HG02981 (cell line): ENCODE measurements around the gene MYO1A.
"Not testable (repeated sequence)": the region's sequence is repeated elsewhere in the genome, so short reads cannot be mapped to it uniquely, and the experiment has no call there.

Experiments
- ATAC-seq: cut with Tn5 transposase; IDR thresholded peaks from one replicate; pipeline ENCODE4 v1.9.1; 2021; ENCODE audit warnings: mild to moderate bottlenecking, moderate library complexity; ENCODE audit not compliant: unreplicated experiment

The MYO1A gene

GRCh38 chr12:57087691-57088353 is 37.9 kb upstream of the MYO1A start:
- ATAC-seq, result peak; percentile 31

- peak; percentile 18 for ATAC-seq
Observed at GRCh38 chr12:57087010-57087690, 37.2 kb upstream of the MYO1A start.

GRCh38 chr12:57086493-57087009 is 36.6 kb upstream of the MYO1A start:
- no peak for ATAC-seq

- no peak for ATAC-seq
Observed at GRCh38 chr12:57085999-57086492, 36.1 kb upstream of the MYO1A start.

- ATAC-seq, result no peak
Observed at GRCh38 chr12:57080855-57081254, 30.9 kb upstream of the MYO1A start.

GRCh38 chr12:57079821-57080220 is 29.9 kb upstream of the MYO1A start:
- no peak for ATAC-seq

- peak; percentile 95 for ATAC-seq
Observed at GRCh38 chr12:57078519-57079404, 28.8 kb upstream of the MYO1A start, which contains the start of gene NEMP1. Gene NEMP1 (minus strand): TSS chr12:57078791. CDS start chr12:57078745, 46 bp downstream.

- ATAC-seq, result not testable (repeated sequence)
Observed at GRCh38 chr12:57073566-57074450, 23.9 kb upstream of the MYO1A start.

GRCh38 chr12:57072661-57073060 is 22.7 kb upstream of the MYO1A start:
- no peak for ATAC-seq

GRCh38 chr12:57069523-57069922 is 19.6 kb upstream of the MYO1A start:
- no peak for ATAC-seq

GRCh38 chr12:57066245-57066644 is 16.3 kb upstream of the MYO1A start:
- no peak for ATAC-seq

- peak; percentile 73 for ATAC-seq
Observed at GRCh38 chr12:57063991-57064685, 14.2 kb upstream of the MYO1A start.

- peak; percentile 54 for ATAC-seq
Observed at GRCh38 chr12:57058454-57058853, 8.5 kb upstream of the MYO1A start.

GRCh38 chr12:57057067-57057751 is 7.3 kb upstream of the MYO1A start:
- ATAC-seq, result no peak

GRCh38 chr12:57055824-57056223 is 5.9 kb upstream of the MYO1A start:
- ATAC-seq, result no peak

GRCh38 chr12:57053901-57054300 is 4.0 kb upstream of the MYO1A start:
- ATAC-seq, result not testable (repeated sequence)

GRCh38 chr12:57053146-57053545 is 3.2 kb upstream of the MYO1A start:
- not testable (repeated sequence) for ATAC-seq

- ATAC-seq, result no peak
Observed at GRCh38 chr12:57051011-57051410, 1.1 kb upstream of the MYO1A start.

- no peak for ATAC-seq
Observed at GRCh38 chr12:57049119-57049446, 846 bp downstream of the MYO1A start.
